HG03378 (cell line): ENCODE measurements around the gene CLIC6.

Experiments
- ATAC-seq: cut with Tn5 transposase; IDR thresholded peaks from one replicate; pipeline ENCODE4 v1.9.1; 2021; ENCODE audit warnings: mild to moderate bottlenecking, moderate library complexity; ENCODE audit not compliant: unreplicated experiment

Gene CLIC6

GRCh38 chr21:34668803-34669148, at the start of gene CLIC6:
TSS of gene CLIC6 (plus strand) at chr21:34668994. CDS start at chr21:34669389, 395 bp downstream.
- no peak for ATAC-seq

- no peak for ATAC-seq
Observed at GRCh38 chr21:34619841-34620665, 48.7 kb upstream of the CLIC6 start.

GRCh38 chr21:34621434-34622350, 47.1 kb upstream of the CLIC6 start:
- no peak for ATAC-seq

GRCh38 chr21:34623516-34623915, 45.3 kb upstream of the CLIC6 start:
- ATAC-seq: no peak

- no peak for ATAC-seq
Observed at GRCh38 chr21:34625030-34625593, 43.7 kb upstream of the CLIC6 start.

GRCh38 chr21:34626131-34626530, 42.7 kb upstream of the CLIC6 start:
- no peak for ATAC-seq

- no peak for ATAC-seq
Observed at GRCh38 chr21:34630536-34631143, 38.2 kb upstream of the CLIC6 start.

GRCh38 chr21:34632498-34632897, 36.3 kb upstream of the CLIC6 start:
- ATAC-seq: no peak

GRCh38 chr21:34635307-34635706, 33.5 kb upstream of the CLIC6 start:
- ATAC-seq: no peak

- ATAC-seq: no peak
Observed at GRCh38 chr21:34636961-34637360, 31.8 kb upstream of the CLIC6 start.

- ATAC-seq: no peak
Observed at GRCh38 chr21:34639250-34639649, 29.5 kb upstream of the CLIC6 start.

- peak; percentile 54 for ATAC-seq
Observed at GRCh38 chr21:34639882-34640788, 28.7 kb upstream of the CLIC6 start.

GRCh38 chr21:34640858-34641257, 27.9 kb upstream of the CLIC6 start:
- no peak for ATAC-seq

- peak; percentile 50 for ATAC-seq
Observed at GRCh38 chr21:34642211-34643075, 26.4 kb upstream of the CLIC6 start.

GRCh38 chr21:34644825-34645224, 24.0 kb upstream of the CLIC6 start:
- no peak for ATAC-seq

GRCh38 chr21:34647555-34647954, 21.2 kb upstream of the CLIC6 start:
- ATAC-seq: no peak

- ATAC-seq: no peak
Observed at GRCh38 chr21:34648739-34649297, 20.0 kb upstream of the CLIC6 start.

- no peak for ATAC-seq
Observed at GRCh38 chr21:34649400-34649799, 19.4 kb upstream of the CLIC6 start.
